OCI-LY1 (cell line): Measurements from ENCODE around the gene NAPEPLD.
"Not testable (repeated sequence)": the region's sequence is repeated elsewhere in the genome, so short reads cannot be mapped to it uniquely, and the experiment has no call there.

Experiments
- H2AFZ ChIP-seq: fragments of 200-600 bp; sonication (generic), shearing (Covaris generic); 2 replicates; pipeline ENCODE4 v1.6.0; 2014; ENCODE audit warnings: antibody characterized with exemption, mild to moderate bottlenecking, low read length
- H3F3A ChIP-seq: fragments of 200-600 bp; sonication (generic), shearing (Covaris generic); 2 replicates; pipeline ENCODE4 v1.6.0; 2014; ENCODE audit warnings: mild to moderate bottlenecking, antibody characterized with exemption, low read length, moderate library complexity; ENCODE audit not compliant: insufficient read depth
- H3K27ac ChIP-seq: fragments of 200-600 bp; sonication (generic); 2 replicates; pipeline ENCODE4 v1.5.1; 2014; ENCODE audit warnings: low read length, mixed run types, mild to moderate bottlenecking, low read depth; ENCODE audit not compliant: poor library complexity, severe bottlenecking
- H3K27me3 ChIP-seq: fragments of 200-600 bp; sonication (generic); 2 replicates; pipeline ENCODE4 v1.6.0; 2014; ENCODE audit warnings: antibody characterized with exemption, mild to moderate bottlenecking, low read length, moderate library complexity; ENCODE audit not compliant: insufficient read depth
- H3K36me3 ChIP-seq: fragments of 200-600 bp; sonication (generic); 2 replicates; pipeline ENCODE4 v1.6.1; 2014; ENCODE audit warnings: mild to moderate bottlenecking, antibody characterized with exemption, low read length, moderate library complexity, mixed read lengths; ENCODE audit not compliant: insufficient read depth
- H3K4me1 ChIP-seq: fragments of 200-600 bp; sonication (generic); 2 replicates; pipeline ENCODE4 v1.5.1; 2014; ENCODE audit warnings: mild to moderate bottlenecking, low read length, moderate library complexity; ENCODE audit not compliant: insufficient read depth, severe bottlenecking
- H3K4me2 ChIP-seq: fragments of 200-600 bp; sonication (generic), shearing (Covaris generic); 2 replicates; pipeline ENCODE4 v1.6.1; 2014; ENCODE audit warnings: low read length
- H3K4me3 ChIP-seq: fragments of 200-600 bp; sonication (generic); 2 replicates; pipeline ENCODE4 v1.5.1; 2014; ENCODE audit warnings: low read length, low read depth, mild to moderate bottlenecking, mixed read lengths; ENCODE audit not compliant: poor library complexity, severe bottlenecking
- H3K79me2 ChIP-seq: fragments of 200-600 bp; shearing (Covaris generic); 2 replicates; pipeline ENCODE4 v1.6.1; 2016; ENCODE audit warnings: mixed run types, low read length, mixed read lengths; ENCODE audit not compliant: insufficient read depth
- H3K9ac ChIP-seq: fragments of 200-600 bp; sonication (generic), shearing (Covaris generic); 2 replicates; pipeline ENCODE4 v1.6.1; 2014; ENCODE audit warnings: mild to moderate bottlenecking, low read length, mixed read lengths
- H3K9me2 ChIP-seq: fragments of 200-600 bp; sonication (generic), shearing (Covaris generic); 2 replicates; pipeline ENCODE4 v1.6.1; 2014; ENCODE audit warnings: low read depth, mild to moderate bottlenecking, low read length, mixed read lengths
- H3K9me3 ChIP-seq: fragments of 200-600 bp; shearing (Covaris generic); 2 replicates; pipeline ENCODE4 v1.6.1; 2014; ENCODE audit warnings: low read length, mixed read lengths
- H4K20me1 ChIP-seq: fragments of 200-600 bp; sonication (generic), shearing (Covaris generic); 2 replicates; pipeline ENCODE4 v1.6.0; 2016; ENCODE audit warnings: mild to moderate bottlenecking, low read length; ENCODE audit not compliant: insufficient read depth
- CTCF ChIP-seq: fragments of 200-600 bp; sonication (generic), shearing (Covaris generic); IDR thresholded peaks from 2 replicates; pipeline ENCODE4 v1.5.1; 2017; ENCODE audit warnings: mild to moderate bottlenecking, antibody characterized with exemption, low read length, moderate library complexity, mixed read lengths
- EZH2 ChIP-seq: fragments of 200-600 bp; sonication (generic), shearing (Covaris generic); IDR thresholded peaks from 2 replicates; pipeline ENCODE4 v1.8.0; 2017; ENCODE audit warnings: borderline replicate concordance, mixed run types, mild to moderate bottlenecking, antibody characterized with exemption, low read length, moderate library complexity, mixed read lengths

The NAPEPLD gene

GRCh38 chr7:103154042-103154441, 5.1 kb upstream of the NAPEPLD start:
- Histone ChIP-seq H3K9me3 (no peaks in the 10 kb centered on the region), H3K4me2 (no peak overlapping the region), H4K20me1 (no peaks in the 10 kb centered on the region), H3K9ac (no peak overlapping the region), H3K27me3 (no peaks in the 10 kb centered on the region), H3K4me1 (peaks cover 35% of the 10 kb centered on the region), H3K9me2 (no peaks in the 10 kb centered on the region), H3K4me3 (no peak overlapping the region), H3K79me2 (no peaks in the 10 kb centered on the region), H3K36me3 (no peaks in the 10 kb centered on the region), H3F3A (no peaks in the 10 kb centered on the region; the same call in 1 of the 2 replicates), H3K27ac (no peak overlapping the region), H2AFZ (no peak overlapping the region)
- TF ChIP-seq CTCF (no peak), EZH2 (no peak)

GRCh38 chr7:103152744-103153617, 4.1 kb upstream of the NAPEPLD start:
- H3F3A ChIP-seq, H3K27ac ChIP-seq, H3K27me3 ChIP-seq, H2AFZ ChIP-seq, H3K9me3 ChIP-seq, H3K36me3 ChIP-seq, H3K79me2 ChIP-seq, H3K4me3 ChIP-seq, H3K4me2 ChIP-seq, H4K20me1 ChIP-seq, H3K9ac ChIP-seq, H3K9me2 ChIP-seq: not testable (repeated sequence)
- H3K4me1 ChIP-seq = peaks cover 35% of the 10 kb centered on the region

GRCh38 chr7:103151993-103152676, 3.2 kb upstream of the NAPEPLD start:
- H3K27ac ChIP-seq, H3K27me3 ChIP-seq, H3K9ac ChIP-seq, H3K9me2 ChIP-seq, H3K9me3 ChIP-seq, H3K36me3 ChIP-seq, H3F3A ChIP-seq, H2AFZ ChIP-seq, H4K20me1 ChIP-seq, H3K4me3 ChIP-seq, H3K4me2 ChIP-seq: not testable (repeated sequence)
- H3K79me2 ChIP-seq = peaks cover 16% of the 10 kb centered on the region
- peaks cover 37% of the 10 kb centered on the region for H3K4me1 ChIP-seq

GRCh38 chr7:103150192-103150591, 1.3 kb upstream of the NAPEPLD start:
- no peak for TF ChIP-seq EZH2
- no peak for TF ChIP-seq CTCF
- peaks cover 35% of the 10 kb centered on the region for H3K79me2 ChIP-seq
- peak overlapping the region; percentile 87 for H3K27ac ChIP-seq
- no peaks in the 10 kb centered on the region for H4K20me1 ChIP-seq
- H3K4me1 ChIP-seq = peaks cover 49% of the 10 kb centered on the region
- H3K9me3 ChIP-seq = no peaks in the 10 kb centered on the region
- H3K36me3 ChIP-seq = no peaks in the 10 kb centered on the region
- no peaks in the 10 kb centered on the region for H3K9me2 ChIP-seq
- peak overlapping the region; percentile 74 for H3K4me3 ChIP-seq
- peak overlapping the region; percentile 83 for H3K4me2 ChIP-seq
- H3K27me3 ChIP-seq = no peaks in the 10 kb centered on the region
- peak overlapping the region; percentile 84 for H3K9ac ChIP-seq
- peak overlapping the region; percentile 38 for H2AFZ ChIP-seq
- no peaks in the 10 kb centered on the region for H3F3A ChIP-seq
